ENCODE measurements around the gene FASTKD2. TPM values are rescaled to one million over a fixed set of nuclear protein-coding genes. Genes with fewer than 3 reads are reported as not detected.

FASTKD2 gene
- total RNA-seq = 17.9 and 23.2 TPM in 2 replicates

DNA sequence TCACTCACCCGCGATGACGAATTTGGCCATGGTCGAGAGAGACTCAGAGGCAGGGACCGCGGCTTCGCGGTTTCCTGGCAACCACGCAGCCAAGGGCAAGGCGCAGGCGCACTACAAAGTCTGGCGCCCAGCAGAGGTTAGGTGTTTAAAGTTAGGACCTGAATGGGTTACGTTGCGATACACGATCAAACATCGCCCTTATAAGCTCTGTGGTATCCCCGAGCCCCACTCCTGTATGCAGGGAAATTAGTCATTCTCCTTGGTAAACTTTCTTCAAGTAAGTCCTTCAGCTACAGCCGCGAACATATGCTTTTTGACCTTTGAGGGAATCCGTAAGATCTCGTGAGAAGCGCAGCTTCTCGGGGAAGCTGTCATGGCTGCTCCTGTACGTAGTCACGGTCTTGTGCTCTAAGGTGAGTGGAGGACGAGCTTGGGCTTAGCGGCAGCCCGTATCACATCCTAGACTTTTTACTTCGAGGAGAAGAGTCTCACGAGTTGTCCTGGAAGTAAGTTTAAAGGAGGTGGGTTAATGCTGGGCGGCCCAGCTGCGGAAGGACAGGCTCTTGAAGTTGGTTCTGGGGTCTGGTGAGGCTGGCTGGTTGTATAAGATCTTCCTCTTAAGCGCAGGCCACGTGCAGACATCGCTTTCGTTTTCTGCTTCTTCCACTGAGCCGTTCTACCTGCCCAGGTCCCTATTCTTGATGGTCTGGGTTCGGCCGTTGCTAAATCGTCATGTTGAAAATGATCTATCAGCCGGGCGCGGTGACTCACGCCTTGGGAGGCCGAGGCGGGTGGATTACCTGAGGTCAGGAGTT is at the start of gene FASTKD2, which contains the start of gene MDH1B:
Gene FASTKD2 (plus strand): TSS at position 365 of the 815 bp plus-strand sequence. CDS start 1,088 bp downstream, outside the sequence.
Gene MDH1B (minus strand): TSS at position 87 of the 815 bp plus-strand sequence. CDS start 57 bp downstream, at position 30.

DNA sequence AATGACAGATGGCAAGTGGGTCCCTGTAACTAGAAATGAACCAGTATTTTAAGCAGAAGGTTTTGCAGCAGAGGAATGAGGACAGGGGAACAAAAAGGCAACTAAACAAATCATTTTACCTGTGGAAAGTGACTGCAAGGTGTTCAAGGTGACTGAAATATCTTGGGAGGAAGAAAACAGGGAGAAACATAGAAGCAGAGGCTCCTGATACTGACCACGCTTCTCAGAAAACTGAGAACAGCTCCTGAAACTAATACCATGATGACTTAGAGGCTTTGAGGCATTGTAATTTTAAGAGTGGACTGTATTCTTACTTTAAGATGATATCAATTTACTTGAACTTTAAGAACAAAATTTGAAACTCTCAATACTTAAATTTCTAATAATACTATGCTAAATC is 47.1 kb upstream of the FASTKD2 start, which contains the start of gene DYTN:
Gene DYTN (minus strand): TSS at position 101 of the 400 bp plus-strand sequence. CDS start 117 bp downstream, outside the sequence.

Other genes starting within 250 kb of the FASTKD2 start
- gene FAM237A, start 123.1 kb upstream of the FASTKD2 start, total RNA-seq = not detected in 2 replicates
- gene DYTN, start 47.2 kb upstream of the FASTKD2 start, total RNA-seq = not detected in 2 replicates
- gene MDH1B, start 278 bp upstream of the FASTKD2 start, total RNA-seq = 0.32 and 0.36 TPM in 2 replicates
- not detected in 2 replicates for gene CPO, start 173.9 kb downstream of the FASTKD2 start, total RNA-seq

All from cardiac atrium fibroblast (primary cell).